ENCODE results near the gene MEA1.

- TF ChIP-seq, protein P1, sequence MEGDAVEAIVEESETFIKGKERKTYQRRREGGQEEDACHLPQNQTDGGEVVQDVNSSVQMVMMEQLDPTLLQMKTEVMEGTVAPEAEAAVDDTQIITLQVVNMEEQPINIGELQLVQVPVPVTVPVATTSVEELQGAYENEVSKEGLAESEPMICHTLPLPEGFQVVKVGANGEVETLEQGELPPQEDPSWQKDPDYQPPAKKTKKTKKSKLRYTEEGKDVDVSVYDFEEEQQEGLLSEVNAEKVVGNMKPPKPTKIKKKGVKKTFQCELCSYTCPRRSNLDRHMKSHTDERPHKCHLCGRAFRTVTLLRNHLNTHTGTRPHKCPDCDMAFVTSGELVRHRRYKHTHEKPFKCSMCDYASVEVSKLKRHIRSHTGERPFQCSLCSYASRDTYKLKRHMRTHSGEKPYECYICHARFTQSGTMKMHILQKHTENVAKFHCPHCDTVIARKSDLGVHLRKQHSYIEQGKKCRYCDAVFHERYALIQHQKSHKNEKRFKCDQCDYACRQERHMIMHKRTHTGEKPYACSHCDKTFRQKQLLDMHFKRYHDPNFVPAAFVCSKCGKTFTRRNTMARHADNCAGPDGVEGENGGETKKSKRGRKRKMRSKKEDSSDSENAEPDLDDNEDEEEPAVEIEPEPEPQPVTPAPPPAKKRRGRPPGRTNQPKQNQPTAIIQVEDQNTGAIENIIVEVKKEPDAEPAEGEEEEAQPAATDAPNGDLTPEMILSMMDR (IDR thresholded peaks at IDR 0.05), result no peak
- no peak for TF ChIP-seq POLR2A (IDR thresholded peaks at IDR 0.05)
These were observed 23.0 kb upstream of the MEA1 start for GRCh38 chr6:43036712-43037111.
